K562 (cell line): ENCODE measurements around the gene CISD3. TPM values are rescaled to one million over a fixed set of nuclear protein-coding genes. Genes with fewer than 3 reads are reported as not detected.

Experiments
- ADNP ChIP-seq: fragments of 200-800 bp; sonication (Bioruptor generic); IDR thresholded peaks from 2 replicates; pipeline ENCODE4 v1.6.1; 2016; ENCODE audit warnings: missing genetic modification characterization, missing compliant biosample characterization
- BDP1 ChIP-seq: IDR thresholded peaks from 3 replicates; pipeline ENCODE4 v1.6.1; 2011; ENCODE audit not compliant: insufficient read length, insufficient read depth
- ESRRB ChIP-seq: fragments of 250-450 bp; sonication (Bioruptor Pico); IDR thresholded peaks from 2 replicates; pipeline ENCODE4 v1.5.0; 2020; ENCODE audit warnings: mild to moderate bottlenecking, moderate library complexity, borderline replicate concordance
- FOXJ3 ChIP-seq: sonication (generic); formaldehyde crosslinking; IDR thresholded peaks from 2 replicates; pipeline ENCODE4 v1.4.0; 2020; ENCODE audit warnings: mild to moderate bottlenecking, missing genetic modification reagents
- HMBOX1 ChIP-seq: sonication (generic); IDR thresholded peaks from 2 replicates; pipeline ENCODE4 v1.6.1; 2016
- JUND ChIP-seq, 2 experiments: IDR thresholded peaks; 2 replicates in 1 of 2; 3 replicates in 1 of 2; pipeline ENCODE4 v1.6.1; 2011; ENCODE audit warnings: borderline replicate concordance in 2 of 2, low read depth in 2 of 2, low read length in 2 of 2, improper control_type of control experiment in 1 of 2, missing biosample characterization in 1 of 2, missing genetic modification characterization in 1 of 2, missing genetic modification reagents in 1 of 2
- MXD1 ChIP-seq: fragments of 250-450 bp; sonication (Bioruptor Pico); IDR thresholded peaks from 2 replicates; pipeline ENCODE4 v1.8.0; 2021; ENCODE audit warnings: borderline replicate concordance, mild to moderate bottlenecking, moderate library complexity; ENCODE audit not compliant: poor library complexity, severe bottlenecking
- MYC ChIP-seq, 2 experiments: fragments of 250-450 bp in 1 of 2; sonication (Bioruptor Pico) in 1 of 2; IDR thresholded peaks; 2 replicates each; pipeline versions ENCODE4 v1.5.1 to v1.6.1; 2012 to 2021; ENCODE audit warnings: low read depth in 2 of 2, borderline replicate concordance in 1 of 2, improper control_type of control experiment in 1 of 2, low read length in 1 of 2, mild to moderate bottlenecking in 1 of 2, moderate library complexity in 1 of 2
- NEUROD1 ChIP-seq: fragments of 150-350 bp; IDR thresholded peaks from 2 replicates; pipeline ENCODE4 v1.6.1; 2014; ENCODE audit warnings: borderline replicate concordance, low read length, low read depth; ENCODE audit not compliant: partially characterized antibody
- PPARD ChIP-seq: fragments of 250-450 bp; sonication (Bioruptor Pico); IDR thresholded peaks from 2 replicates; pipeline ENCODE4 v1.8.0; 2022; ENCODE audit warnings: inconsistent platforms, mild to moderate bottlenecking, moderate library complexity
- RFX5 ChIP-seq: IDR thresholded peaks from 2 replicates; pipeline ENCODE4 v1.6.1; 2011; ENCODE audit warnings: low read depth, mild to moderate bottlenecking, improper control_type of control experiment, low read length
- SMAD4 ChIP-seq: fragments of 250-450 bp; sonication (Bioruptor Pico); conservative IDR thresholded peaks from 2 replicates; pipeline ENCODE4 v1.8.0; 2021; ENCODE audit warnings: inconsistent platforms, mild to moderate bottlenecking, moderate library complexity
- SMARCC2 ChIP-seq: fragments of 450-650 bp; IDR thresholded peaks from 2 replicates; pipeline ENCODE4 v1.6.1; 2017; ENCODE audit warnings: antibody characterized with exemption, moderate library complexity, mild to moderate bottlenecking, low read depth
- TFE3 ChIP-seq: fragments of 450-650 bp; formaldehyde crosslinking; IDR thresholded peaks from 2 replicates; pipeline ENCODE4 v1.4.0; 2020; ENCODE audit warnings: mild to moderate bottlenecking, mixed read lengths
- ZBTB8A ChIP-seq: fragments of 450-650 bp; IDR thresholded peaks from 2 replicates; pipeline ENCODE4 v1.6.1; 2018; ENCODE audit warnings: mild to moderate bottlenecking, moderate library complexity; ENCODE audit not compliant: partially characterized antibody
- ZNF140 ChIP-seq: fragments of 250-450 bp; sonication (Bioruptor Pico); IDR thresholded peaks from 2 replicates; pipeline ENCODE4 v1.8.0; 2021; ENCODE audit warnings: moderate library complexity, mild to moderate bottlenecking, inconsistent platforms
- ZNF408 ChIP-seq: fragments of 250-450 bp; sonication (Bioruptor Pico); IDR thresholded peaks from 2 replicates; pipeline ENCODE4 v1.4.0; 2020; ENCODE audit warnings: low read depth, mild to moderate bottlenecking, moderate library complexity
- ZNF76 ChIP-seq: fragments of 250-450 bp; sonication (Bioruptor Pico); IDR thresholded peaks from 2 replicates; pipeline ENCODE4 v1.4.0; 2020; ENCODE audit warnings: mild to moderate bottlenecking, moderate library complexity, borderline replicate concordance
- ZSCAN32 ChIP-seq: fragments of 450-650 bp; formaldehyde crosslinking; IDR thresholded peaks from 2 replicates; pipeline ENCODE4 v1.4.0; 2020; ENCODE audit warnings: mild to moderate bottlenecking, moderate library complexity
- polyA plus RNA-seq, 8 experiments: library from polyadenylated mRNA; depleted of rRNA in 4 of 8; stranded (reverse) in 5 of 8; unstranded in 3 of 8; fragments of >200 nt; fragmentation: Nextera tagmentation in 2 of 8; fragmentation: Illumina TruSeq in 1 of 8; extraction: Ambion mirVana in 2 of 8; extraction: Trizol in 1 of 8; gene quantifications; 2 replicates each; pipeline versions ENCODE4 v1.2.1 to v1.2.3, GENCODE V29; 2011 to 2014; ENCODE audit warnings: inconsistent platforms in 1 of 8, missing spikeins in 1 of 8
- total RNA-seq, 7 experiments: library from RNA; depleted of rRNA in 6 of 7; stranded (reverse); fragments of >200 nt in 6 of 7; fragmentation: Illumina TruSeq in 2 of 7; extraction: Trizol in 2 of 7; gene quantifications; 2 replicates each; pipeline versions ENCODE4 v1.2.1 to v1.2.3, GENCODE V29; 2011 to 2021; ENCODE audit warnings: low replicate concordance in 1 of 7

CISD3 gene
- total and polyA plus RNA-seq, 9 of the 15 experiments (the other 6 are each of a cell fraction or from before 2014, with no cell fraction given), result 5.0 to 60.7 (median 15.7) TPM

GRCh38 chr17:38701504-38702165 lies 28.5 kb upstream of the CISD3 start (continued):
- TF ChIP-seq MXD1 (CRISPR knock-in tag), result no peak
- TF ChIP-seq PPARD (CRISPR knock-in tag), result no peak
- TF ChIP-seq FOXJ3 (CRISPR knock-in tag), result no peak
- no peak for TF ChIP-seq SMARCC2
- TF ChIP-seq MYC (IDR thresholded peaks at IDR 0.05; ENCODE audit: low read depth, low read length), result no peak
- no peak for TF ChIP-seq MYC (CRISPR knock-in tag; IDR thresholded peaks at IDR 0.05; ENCODE audit: borderline replicate concordance, low read depth)
- TF ChIP-seq RFX5, result no peak
- no peak for TF ChIP-seq ZNF140
- no peak for TF ChIP-seq ESRRB (CRISPR knock-in tag)
- TF ChIP-seq ZNF408 (CRISPR knock-in tag), result no peak
- TF ChIP-seq JUND (IDR thresholded peaks at IDR 0.05; ENCODE audit: borderline replicate concordance, low read depth, low read length), result 0 out of 2 replicates have a peak, but pooled peaks have one; percentile 2
- TF ChIP-seq JUND (tag; IDR thresholded peaks at IDR 0.05; ENCODE audit: borderline replicate concordance, low read depth, low read length), result no peak
- TF ChIP-seq SMAD4 (CRISPR knock-in tag), result no peak
- no peak for TF ChIP-seq ZNF76 (CRISPR knock-in tag)
- no peak for TF ChIP-seq BDP1
- no peak for TF ChIP-seq ZSCAN32 (CRISPR knock-in tag)
- no peak for TF ChIP-seq ZBTB8A
- TF ChIP-seq HMBOX1, result peak; percentile 85
- no peak for TF ChIP-seq TFE3 (CRISPR knock-in tag)
- TF ChIP-seq ADNP (tag), result peak; percentile 93
- no peak for TF ChIP-seq NEUROD1
